ENCODE measurements around the gene PGLYRP3. TPM values are rescaled to one million over a fixed set of nuclear protein-coding genes. Genes with fewer than 3 reads are reported as not detected.

The PGLYRP3 gene
- total and polyA plus RNA-seq, 2 donors (not counting 3 experiments of a cell fraction or from before 2014, with no cell fraction given), result not detected

- intact Hi-C loops (cut with micrococcal nuclease), result no loop called here
Measured at GRCh38 chr1:153348511-153349362, 36.0 kb upstream of the PGLYRP3 start, which contains the start of gene PGLYRP4. Gene PGLYRP4 (minus strand): TSS chr1:153348841. CDS start chr1:153347932, 909 bp downstream.

More at GRCh38 chr1:153348511-153349362, 36.0 kb upstream of the PGLYRP3 start, which contains the start of gene PGLYRP4:
- no peaks in the 10 kb centered on the region for H3K79me2 ChIP-seq (ENCODE audit: control insufficient read depth, insufficient read depth, low read length)
- no peaks in the 10 kb centered on the region for H3K9me1 ChIP-seq (replicated peaks; ENCODE audit: control insufficient read depth, extremely low read depth, insufficient read depth, low read length)
- POLR2A ChIA-PET, result no interaction called here
- CTCF ChIA-PET, result interaction anchor here (13.2 kb wide), 1 partner anchor 145 kb away, joined by 331 read pairs; no protein-coding TSS in a partner anchor
- TF ChIP-seq FOS (IDR thresholded peaks at IDR 0.05; ENCODE audit: borderline replicate concordance, insufficient read depth, low read length), result no peak
- no peak for TF ChIP-seq MYC (IDR thresholded peaks at IDR 0.05; ENCODE audit: low read depth, low read length)
- TF ChIP-seq POLR2A (IDR thresholded peaks at IDR 0.05; ENCODE audit: low read depth, low read length), result no peak
- no peak for TF ChIP-seq GATA2 (IDR thresholded peaks at IDR 0.05; ENCODE audit: insufficient read depth, insufficient read length, low read depth, low read length)
- TF ChIP-seq EZH2 (IDR thresholded peaks at IDR 0.05; ENCODE audit: borderline replicate concordance, low read depth, low read length, severe bottlenecking), result no peak
- no peak for TF ChIP-seq POLR2AphosphoS5 (IDR thresholded peaks at IDR 0.05; ENCODE audit: insufficient read depth, low read depth, low read length)
- TF ChIP-seq JUN (IDR thresholded peaks at IDR 0.05; ENCODE audit: borderline replicate concordance, insufficient read depth, insufficient read length, low read depth), result no peak
- no peak for TF ChIP-seq MAX (IDR thresholded peaks at IDR 0.05; ENCODE audit: insufficient read depth, insufficient read length)
- TF ChIP-seq CTCF (IDR thresholded peaks at IDR 0.05; ENCODE audit: extremely low read depth in 1 of 2, insufficient read depth in 1 of 2, low read depth in 1 of 2, low read length in 2 of 2), result no peak
- H3K9ac ChIP-seq (replicated peaks; ENCODE audit: extremely low read depth, insufficient read depth, low read length), result no peak within 1 kb of the TSS
- no peak within 1 kb of the TSS for H3K4me2 ChIP-seq (ENCODE audit: insufficient read depth, low read length)
- H3K27ac ChIP-seq (ENCODE audit: insufficient read depth, low read depth, low read length), result no peak within 1 kb of the TSS
- peaks cover 2 to 3% of the 10 kb centered on the region in 2 experiments for H3K27me3 ChIP-seq (ENCODE audit: control insufficient read depth in 2 of 2, insufficient read depth in 2 of 2, low read length in 2 of 2)
- dilution Hi-C loops (cut with MboI; ENCODE audit: extremely low pct_ligation_motif_present, low sequenced_read_pairs), result no loop called here
- no TSS peak for BruUV-seq (replicated peaks)
- H3K9me3 ChIP-seq (replicated peaks; ENCODE audit: control insufficient read depth, insufficient read depth, low read length), result no peaks in the 10 kb centered on the region
- H4K20me1 ChIP-seq (replicated peaks; ENCODE audit: control insufficient read depth, extremely low read depth, insufficient read depth, low read length), result no peaks in the 10 kb centered on the region
- H2AFZ ChIP-seq (ENCODE audit: low read depth, low read length), result no peak within 1 kb of the TSS
- FAIRE-seq, result no peak
- H3K4me1 ChIP-seq (ENCODE audit: control insufficient read depth, extremely low read depth, insufficient read depth, low read length), result no peaks in the 10 kb centered on the region
- no peaks in the 10 kb centered on the region for H3K36me3 ChIP-seq (ENCODE audit: control insufficient read depth in 2 of 2, extremely low read depth in 1 of 2, insufficient read depth in 2 of 2, low read length in 2 of 2)
- no peak for DNase-seq (ENCODE audit: low read depth, low spot score)
- H3K4me3 ChIP-seq (replicated peaks in 1 of 3; ENCODE audit: insufficient read depth in 1 of 3, low read depth in 1 of 3, low read length in 3 of 3), result no peak within 1 kb of the TSS
